HepG2 (cell line): ENCODE measurements around the gene PCGF3. TPM values are rescaled to one million over a fixed set of nuclear protein-coding genes. Genes with fewer than 3 reads are reported as not detected.

Source experiments
- AGO1 ChIP-seq: fragments of 200-400 bp; formaldehyde crosslinking; IDR thresholded peaks from 2 replicates; pipeline ENCODE4 v1.6.1; 2017; ENCODE audit warnings: mild to moderate bottlenecking, low read depth, low read length, moderate library complexity; ENCODE audit not compliant: poor library complexity, severe bottlenecking
- AGO2 ChIP-seq: fragments of 200-400 bp; formaldehyde crosslinking; optimal IDR thresholded peaks from 2 replicates; pipeline ENCODE3; 2017; ENCODE audit warnings: mild to moderate bottlenecking, low read depth, low read length, moderate library complexity
- ARNT ChIP-seq: fragments of 450-650 bp; IDR thresholded peaks from 2 replicates; pipeline ENCODE4 v1.6.1; 2017
- HNF1B ChIP-seq: sonication (generic); formaldehyde crosslinking; IDR thresholded peaks from 2 replicates; pipeline ENCODE4 v1.5.1; 2020; ENCODE audit warnings: mild to moderate bottlenecking, moderate library complexity, missing genetic modification reagents
- HNRNPUL1 ChIP-seq: fragments of 200-400 bp; formaldehyde crosslinking; IDR thresholded peaks from 2 replicates; pipeline ENCODE4 v1.6.1; 2017; ENCODE audit warnings: low read depth, mild to moderate bottlenecking, low read length, moderate library complexity
- HOXA5 ChIP-seq: sonication (generic); formaldehyde crosslinking; IDR thresholded peaks from 2 replicates; pipeline ENCODE4 v1.4.0; 2020; ENCODE audit warnings: missing genetic modification reagents
- KDM5B ChIP-seq: sonication (generic); formaldehyde crosslinking; IDR thresholded peaks from 2 replicates; pipeline ENCODE4 v1.4.0; 2020; ENCODE audit warnings: missing genetic modification reagents, mild to moderate bottlenecking, borderline replicate concordance
- MEIS1 ChIP-seq: sonication (generic); formaldehyde crosslinking; IDR thresholded peaks from 2 replicates; pipeline ENCODE4 v1.9.0; 2021; ENCODE audit warnings: mild to moderate bottlenecking, missing genetic modification reagents, moderate library complexity, borderline replicate concordance
- MTA3 ChIP-seq: sonication (generic); formaldehyde crosslinking; IDR thresholded peaks from 2 replicates; pipeline ENCODE4 v1.4.0; 2020; ENCODE audit warnings: missing genetic modification reagents
- PLRG1 ChIP-seq: fragments of 450-650 bp; conservative IDR thresholded peaks from 2 replicates; pipeline ENCODE4 v1.6.1; 2016
- STAG1 ChIP-seq: sonication (generic); formaldehyde crosslinking; IDR thresholded peaks from 2 replicates; pipeline ENCODE4 v1.4.0; 2020; ENCODE audit warnings: missing genetic modification reagents
- TBX3 ChIP-seq: fragments of 450-650 bp; IDR thresholded peaks from 2 replicates; pipeline ENCODE4 v1.6.1; 2017; ENCODE audit warnings: antibody characterized with exemption, mild to moderate bottlenecking, inconsistent platforms, borderline replicate concordance
- ZNF329 ChIP-seq: sonication (generic); formaldehyde crosslinking; IDR thresholded peaks from 2 replicates; pipeline ENCODE4 v1.9.0; 2021; ENCODE audit warnings: low read depth, mild to moderate bottlenecking, missing genetic modification reagents
- ZNF432 ChIP-seq: sonication (generic); formaldehyde crosslinking; IDR thresholded peaks from 2 replicates; pipeline ENCODE4 v1.5.0; 2020; ENCODE audit warnings: missing genetic modification reagents, mild to moderate bottlenecking, borderline replicate concordance
- ZNF513 ChIP-seq: sonication (generic); formaldehyde crosslinking; conservative IDR thresholded peaks from 2 replicates; pipeline ENCODE4 v1.5.0; 2020; ENCODE audit warnings: missing genetic modification reagents
- ZNF557 ChIP-seq: sonication (generic); formaldehyde crosslinking; IDR thresholded peaks from 2 replicates; pipeline ENCODE4 v1.4.0; 2020; ENCODE audit warnings: missing genetic modification reagents
- polyA plus RNA-seq, 8 experiments: library from polyadenylated mRNA; depleted of rRNA in 3 of 8; stranded (reverse) in 7 of 8; unstranded in 1 of 8; fragments of >200 nt; fragmentation: Illumina TruSeq in 4 of 8; extraction: Trizol in 4 of 8; gene quantifications; 2 replicates each; pipeline versions ENCODE4 v1.2.1 to v1.2.3, GENCODE V29; 2011 to 2016; ENCODE audit warnings: low read depth in 4 of 8, missing spikeins in 1 of 8, mixed read lengths in 1 of 8; ENCODE audit not compliant: insufficient read depth in 1 of 8
- total RNA-seq, 5 experiments: library from RNA; depleted of rRNA; stranded (reverse); fragments of >200 nt; fragmentation: Illumina TruSeq; extraction: Trizol; gene quantifications; 2 replicates each; pipeline ENCODE4 v1.2.3, GENCODE V29; 2016; ENCODE audit warnings: low read depth in 1 of 5

PCGF3 gene
- total and polyA plus RNA-seq, 2 of the 13 experiments (the other 11 are each of a cell fraction or from before 2014, with no cell fraction given): 28.6 to 66.2 TPM

DNA sequence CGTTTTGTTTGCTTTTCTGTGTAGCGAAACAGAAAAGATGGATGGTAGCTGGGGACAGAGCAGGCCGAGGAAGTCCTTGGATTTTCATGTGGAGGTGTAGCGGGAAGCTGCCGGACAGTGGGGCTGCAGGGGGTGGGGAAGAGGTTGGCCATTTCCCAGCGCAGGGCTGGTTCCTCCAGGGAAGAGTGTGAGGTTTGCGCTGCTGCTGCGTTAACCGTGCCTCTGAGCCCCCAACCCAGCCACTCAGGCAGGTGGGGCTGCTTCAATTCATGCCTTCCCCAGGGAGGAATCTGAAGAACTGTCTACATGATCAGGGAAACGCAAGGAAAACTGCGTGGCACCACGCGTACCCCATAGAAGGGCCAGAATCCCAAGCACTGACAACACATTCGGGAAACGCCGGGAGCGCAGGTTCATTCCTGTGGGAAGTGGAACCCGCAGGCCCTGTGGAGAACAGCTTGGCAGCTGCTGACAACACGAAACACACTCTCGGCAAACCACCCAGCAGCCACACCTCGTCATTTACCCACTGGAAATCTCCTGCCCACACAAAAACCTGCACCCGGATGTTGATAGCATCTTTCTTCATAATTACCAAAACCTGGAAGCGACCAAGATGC, 57.7 kb downstream of the PCGF3 start (continued):
- no peak for TF ChIP-seq TBX3
- TF ChIP-seq MEIS1 (CRISPR knock-in tag): no peak
- TF ChIP-seq MTA3: no peak
- TF ChIP-seq PLRG1: no peak
- no peak for TF ChIP-seq KDM5B (CRISPR knock-in tag)
- no peak for TF ChIP-seq ZNF513 (CRISPR knock-in tag)
- no peak for TF ChIP-seq STAG1
- TF ChIP-seq HNF1B (CRISPR knock-in tag): no peak
- 0 out of 2 replicates have a peak, but pooled peaks have one; percentile 29 for TF ChIP-seq HOXA5 (CRISPR knock-in tag)
- no peak for TF ChIP-seq ZNF329 (CRISPR knock-in tag)
- no peak for TF ChIP-seq HNRNPUL1
- TF ChIP-seq AGO1: peak; percentile 81
- TF ChIP-seq ARNT: no peak
- no peak for TF ChIP-seq ZNF432
- peak; percentile 79 for TF ChIP-seq AGO2
- TF ChIP-seq ZNF557: no peak
